ENCODE data around the gene TUBGCP6.

Gene TUBGCP6

GRCh38 chr22:50289151-50289941 lies 44.5 kb upstream of the TUBGCP6 start:
- TF ChIP-seq CTCF (IDR thresholded peaks at IDR 0.05; ENCODE audit: low read depth, low read length): no peak
- in situ Hi-C loops (cut with HindIII; ENCODE audit: low sequenced_read_pairs): no loop called here
- DNase-seq (ENCODE audit: low read depth, low spot score): no peak
- H3K4me3 ChIP-seq (ENCODE audit: low read depth, low read length): no peak overlapping the region

GRCh38 chr22:50287731-50288130 lies 42.9 kb upstream of the TUBGCP6 start:
- in situ Hi-C loops (cut with HindIII; ENCODE audit: low sequenced_read_pairs): no loop called here
- H3K4me3 ChIP-seq (ENCODE audit: low read depth, low read length): no peak overlapping the region
- TF ChIP-seq CTCF (IDR thresholded peaks at IDR 0.05; ENCODE audit: low read depth, low read length): no peak
- DNase-seq (ENCODE audit: low read depth, low spot score): no peak

GRCh38 chr22:50286701-50287318 lies 42.0 kb upstream of the TUBGCP6 start:
- no peak for TF ChIP-seq CTCF (IDR thresholded peaks at IDR 0.05; ENCODE audit: low read depth, low read length)
- no peak overlapping the region for H3K4me3 ChIP-seq (ENCODE audit: low read depth, low read length)
- in situ Hi-C loops (cut with HindIII; ENCODE audit: low sequenced_read_pairs): no loop called here
- no peak for DNase-seq (ENCODE audit: low read depth, low spot score)

GRCh38 chr22:50286275-50286674 lies 41.5 kb upstream of the TUBGCP6 start:
- no peak for TF ChIP-seq CTCF (IDR thresholded peaks at IDR 0.05; ENCODE audit: low read depth, low read length)
- no peak for DNase-seq (ENCODE audit: low read depth, low spot score)
- H3K4me3 ChIP-seq (ENCODE audit: low read depth, low read length): no peak overlapping the region
- in situ Hi-C loops (cut with HindIII; ENCODE audit: low sequenced_read_pairs): no loop called here

GRCh38 chr22:50285568-50286229 lies 40.9 kb upstream of the TUBGCP6 start:
- in situ Hi-C loops (cut with HindIII; ENCODE audit: low sequenced_read_pairs): no loop called here
- no peak for DNase-seq (ENCODE audit: low read depth, low spot score)
- H3K4me3 ChIP-seq (ENCODE audit: low read depth, low read length): no peak overlapping the region
- TF ChIP-seq CTCF (IDR thresholded peaks at IDR 0.05; ENCODE audit: low read depth, low read length): no peak

- no peak for TF ChIP-seq CTCF (IDR thresholded peaks at IDR 0.05; ENCODE audit: low read depth, low read length)
- H3K4me3 ChIP-seq (ENCODE audit: low read depth, low read length): no peak overlapping the region
- no peak for DNase-seq (ENCODE audit: low read depth, low spot score)
- in situ Hi-C loops (cut with HindIII; ENCODE audit: low sequenced_read_pairs): no loop called here
Observed at GRCh38 chr22:50284479-50284878, 39.7 kb upstream of the TUBGCP6 start.
